Tibial artery (tissue), 4 donors: Measurements from ENCODE around the gene SLC9A3.

ENCODE experiments used
- DNase-seq, 2 donors: peaks; one replicate each; pipeline ENCODE4 v3.0.0-alpha.2; 2019
- H3K27ac ChIP-seq, 2 donors: fragments of 200-600 bp; sonication (generic) in 1 of 2; 1 replicate in 1 of 2; 2 replicates in 1 of 2; pipeline ENCODE4 v1.5.1; 2018 to 2019; ENCODE audit warnings: mild to moderate bottlenecking in 1 of 2
- H3K27me3 ChIP-seq, 2 donors: fragments of 200-600 bp; sonication (generic) in 1 of 2; one replicate each; pipeline versions ENCODE4 v1.5.1 to v1.6.0; 2016 to 2019
- H3K36me3 ChIP-seq, 3 donors: fragments of 200-600 bp; sonication (generic) in 2 of 3; one replicate each; pipeline ENCODE4 v1.5.1; 2016 to 2019; ENCODE audit warnings: mild to moderate bottlenecking in 2 of 3
- H3K4me1 ChIP-seq, 4 donors: fragments of 200-600 bp; sonication (generic) in 2 of 4; 1 replicate in 3 of 4; 2 replicates in 1 of 4; pipeline ENCODE4 v1.5.1; 2016 to 2019
- H3K4me3 ChIP-seq, 2 donors: fragments of 200-600 bp; sonication (generic) in 1 of 2; 1 replicate in 1 of 2; 2 replicates in 1 of 2; pipeline ENCODE4 v1.5.1; 2018 to 2019; ENCODE audit warnings: mild to moderate bottlenecking in 2 of 2
- H3K9me3 ChIP-seq, 3 donors: fragments of 200-600 bp; sonication (generic) in 1 of 3; one replicate each; pipeline ENCODE4 v1.5.1; 2016 to 2019
- CTCF ChIP-seq, 2 experiments: fragments of 200-600 bp in 1 of 2; fragments of 450-650 bp in 1 of 2; IDR thresholded peaks; one replicate each; pipeline ENCODE4 v1.5.1; 2017 to 2019; ENCODE audit warnings: antibody characterized with exemption in 2 of 2, mild to moderate bottlenecking in 1 of 2, moderate library complexity in 1 of 2
- intact Hi-C: fragments of 100-400 bp; cut with DNase I; formaldehyde crosslinking; loops from one replicate; pipeline ENCODE4 v1.15.0; 2023; ENCODE audit warnings: low total_unique reads

The SLC9A3 gene

GRCh38 chr5:493758-494157, 30.5 kb downstream of the SLC9A3 start:
- no peak for DNase-seq
- Histone ChIP-seq H3K27me3 (peaks cover 0 to 79% of the 10 kb centered on the region in 2 donors), H3K4me3 (no peak overlapping the region), H3K27ac (no peak overlapping the region), H3K36me3 (no peaks in the 10 kb centered on the region), H3K4me1 (no peaks in the 10 kb centered on the region), H3K9me3 (no peaks in the 10 kb centered on the region)
- TF ChIP-seq CTCF (IDR thresholded peaks at IDR 0.05): no peak
- intact Hi-C loops: no loop called here

- intact Hi-C loops: no loop called here
- Histone ChIP-seq H3K4me1 (no peaks in the 10 kb centered on the region), H3K27ac (no peak overlapping the region), H3K36me3 (no peaks in the 10 kb centered on the region), H3K4me3 (no peak overlapping the region), H3K27me3 (peaks cover 0 to 79% of the 10 kb centered on the region in 2 donors), H3K9me3 (no peaks in the 10 kb centered on the region)
- DNase-seq: no peak
- no peak for TF ChIP-seq CTCF (IDR thresholded peaks at IDR 0.05)
These were observed 31.0 kb downstream of the SLC9A3 start for GRCh38 chr5:493119-493701.

- no peaks in the 10 kb centered on the region for H3K36me3 ChIP-seq
- no peak overlapping the region for H3K27ac ChIP-seq
- H3K9me3 ChIP-seq: no peaks in the 10 kb centered on the region
- peaks cover 0 to 74% of the 10 kb centered on the region in 2 donors for H3K27me3 ChIP-seq
- intact Hi-C loops: no loop called here
- no peaks in the 10 kb centered on the region for H3K4me1 ChIP-seq
- TF ChIP-seq CTCF (IDR thresholded peaks at IDR 0.05): no peak
- no peak for DNase-seq
- H3K4me3 ChIP-seq: no peak overlapping the region
These were observed 31.8 kb downstream of the SLC9A3 start for GRCh38 chr5:492314-492893.

GRCh38 chr5:491856-492155, 32.4 kb downstream of the SLC9A3 start:
- no peaks in the 10 kb centered on the region for H3K4me1 ChIP-seq
- no peak for DNase-seq
- intact Hi-C loops: no loop called here
- H3K27ac ChIP-seq: no peak overlapping the region
- H3K27me3 ChIP-seq: peaks cover 0 to 68% of the 10 kb centered on the region in 2 donors
- no peak for TF ChIP-seq CTCF (IDR thresholded peaks at IDR 0.05)
- H3K36me3 ChIP-seq: no peaks in the 10 kb centered on the region
- H3K4me3 ChIP-seq: no peak overlapping the region
- no peaks in the 10 kb centered on the region for H3K9me3 ChIP-seq

GRCh38 chr5:491119-491855, 33.0 kb downstream of the SLC9A3 start:
- intact Hi-C loops: no loop called here
- Histone ChIP-seq H3K27ac (no peak overlapping the region), H3K36me3 (no peaks in the 10 kb centered on the region), H3K4me3 (no peak overlapping the region), H3K27me3 (peaks cover 0 to 68% of the 10 kb centered on the region in 2 donors), H3K9me3 (no peaks in the 10 kb centered on the region), H3K4me1 (no peaks in the 10 kb centered on the region)
- TF ChIP-seq CTCF (IDR thresholded peaks at IDR 0.05): no peak
- no peak for DNase-seq
